K562 (cell line): ENCODE data around the gene ZNF669. TPM values are rescaled to one million over a fixed set of nuclear protein-coding genes. Genes with fewer than 3 reads are reported as not detected.
A peak's percentile ranks its signal among the peaks of the same experiment; 100 is the strongest.

Experiments used
- ERF ChIP-seq: fragments of 450-650 bp; formaldehyde crosslinking; IDR thresholded peaks from 2 replicates; pipeline ENCODE4 v1.4.0; 2020; ENCODE audit warnings: mild to moderate bottlenecking, mixed read lengths
- ETS2 ChIP-seq: IDR thresholded peaks from 2 replicates; pipeline ENCODE4 v1.6.1; 2016; ENCODE audit warnings: borderline replicate concordance, missing genetic modification characterization, mild to moderate bottlenecking, moderate library complexity, missing compliant biosample characterization; ENCODE audit not compliant: poor library complexity, severe bottlenecking
- EZH2 ChIP-seq: IDR thresholded peaks from 2 replicates; pipeline ENCODE4 v1.6.1; 2012; ENCODE audit warnings: low read depth, mild to moderate bottlenecking, inconsistent platforms, low read length, borderline replicate concordance
- FUS ChIP-seq: fragments of 200-400 bp; formaldehyde crosslinking; optimal IDR thresholded peaks from 2 replicates; pipeline ENCODE3; 2017; ENCODE audit warnings: low read depth, low read length
- GATA2 ChIP-seq: sonication (generic); formaldehyde crosslinking; IDR thresholded peaks from 2 replicates; pipeline ENCODE4 v1.4.0; 2020; ENCODE audit warnings: mild to moderate bottlenecking, missing genetic modification reagents
- HMBOX1 ChIP-seq: sonication (generic); IDR thresholded peaks from 2 replicates; pipeline ENCODE4 v1.6.1; 2016
- ILF3 ChIP-seq: fragments of 450-650 bp; IDR thresholded peaks from 2 replicates; pipeline ENCODE4 v1.6.1; 2018; ENCODE audit warnings: antibody characterized with exemption, mild to moderate bottlenecking, moderate library complexity, borderline replicate concordance
- NR3C1 ChIP-seq: sonication (generic); formaldehyde crosslinking; IDR thresholded peaks from 2 replicates; pipeline ENCODE4 v1.8.1; 2022; ENCODE audit warnings: missing genetic modification reagents
- POU5F1 ChIP-seq: fragments of 150-350 bp; IDR thresholded peaks from 2 replicates; pipeline ENCODE4 v1.6.1; 2014; ENCODE audit warnings: borderline replicate concordance, low read length, low read depth, mild to moderate bottlenecking; ENCODE audit not compliant: partially characterized antibody
- SRSF7 ChIP-seq: fragments of 200-400 bp; formaldehyde crosslinking; optimal IDR thresholded peaks from 2 replicates; pipeline ENCODE3; 2017; ENCODE audit warnings: mild to moderate bottlenecking, low read depth, low read length
- TARDBP ChIP-seq: fragments of 450-650 bp; IDR thresholded peaks from 2 replicates; pipeline ENCODE4 v1.6.1; 2016
- TGIF2 ChIP-seq: sonication (generic); formaldehyde crosslinking; IDR thresholded peaks from 2 replicates; pipeline ENCODE4 v1.8.1; 2022; ENCODE audit warnings: mild to moderate bottlenecking, missing genetic modification reagents, moderate library complexity
- ZBTB1 ChIP-seq: sonication (generic); formaldehyde crosslinking; IDR thresholded peaks from 2 replicates; pipeline ENCODE4 v1.8.1; 2023; ENCODE audit warnings: missing genetic modification reagents, low read depth, mild to moderate bottlenecking, borderline replicate concordance
- ZEB2 ChIP-seq: fragments of 450-650 bp; IDR thresholded peaks from 2 replicates; pipeline ENCODE4 v1.6.1; 2016
- ZMIZ1 ChIP-seq, 2 experiments: fragments of 150-350 bp in 1 of 2; IDR thresholded peaks; 2 replicates each; pipeline ENCODE4 v1.6.1; 2012 to 2016; ENCODE audit warnings: low read depth in 2 of 2, low read length in 2 of 2, mild to moderate bottlenecking in 1 of 2, moderate library complexity in 1 of 2
- polyA plus RNA-seq, 8 experiments: library from polyadenylated mRNA; depleted of rRNA in 4 of 8; stranded (reverse) in 5 of 8; unstranded in 3 of 8; fragments of >200 nt; fragmentation: Nextera tagmentation in 2 of 8; fragmentation: Illumina TruSeq in 1 of 8; extraction: Ambion mirVana in 2 of 8; extraction: Trizol in 1 of 8; gene quantifications; 2 replicates each; pipeline versions ENCODE4 v1.2.1 to v1.2.3, GENCODE V29; 2011 to 2014; ENCODE audit warnings: inconsistent platforms in 1 of 8, missing spikeins in 1 of 8
- total RNA-seq, 7 experiments: library from RNA; depleted of rRNA in 6 of 7; stranded (reverse); fragments of >200 nt in 6 of 7; fragmentation: Illumina TruSeq in 2 of 7; extraction: Trizol in 2 of 7; gene quantifications; 2 replicates each; pipeline versions ENCODE4 v1.2.1 to v1.2.3, GENCODE V29; 2011 to 2021; ENCODE audit warnings: low replicate concordance in 1 of 7
- TF ChIP-seq, protein P1 (sequence below): fragments of 450-650 bp; IDR thresholded peaks from 2 replicates; pipeline ENCODE4 v1.6.1; 2017; ENCODE audit warnings: mild to moderate bottlenecking, moderate library complexity
- TF ChIP-seq, protein P2 (sequence below): fragments of 150-350 bp; IDR thresholded peaks from 2 replicates; pipeline ENCODE4 v1.6.1; 2014; ENCODE audit warnings: low read depth, mild to moderate bottlenecking, low read length, borderline replicate concordance

The ZNF669 gene
- total and polyA plus RNA-seq, 9 of the 15 experiments (the other 6 are each of a cell fraction or from before 2014, with no cell fraction given) = 5.3 to 18.3 (median 10.2) TPM

DNA sequence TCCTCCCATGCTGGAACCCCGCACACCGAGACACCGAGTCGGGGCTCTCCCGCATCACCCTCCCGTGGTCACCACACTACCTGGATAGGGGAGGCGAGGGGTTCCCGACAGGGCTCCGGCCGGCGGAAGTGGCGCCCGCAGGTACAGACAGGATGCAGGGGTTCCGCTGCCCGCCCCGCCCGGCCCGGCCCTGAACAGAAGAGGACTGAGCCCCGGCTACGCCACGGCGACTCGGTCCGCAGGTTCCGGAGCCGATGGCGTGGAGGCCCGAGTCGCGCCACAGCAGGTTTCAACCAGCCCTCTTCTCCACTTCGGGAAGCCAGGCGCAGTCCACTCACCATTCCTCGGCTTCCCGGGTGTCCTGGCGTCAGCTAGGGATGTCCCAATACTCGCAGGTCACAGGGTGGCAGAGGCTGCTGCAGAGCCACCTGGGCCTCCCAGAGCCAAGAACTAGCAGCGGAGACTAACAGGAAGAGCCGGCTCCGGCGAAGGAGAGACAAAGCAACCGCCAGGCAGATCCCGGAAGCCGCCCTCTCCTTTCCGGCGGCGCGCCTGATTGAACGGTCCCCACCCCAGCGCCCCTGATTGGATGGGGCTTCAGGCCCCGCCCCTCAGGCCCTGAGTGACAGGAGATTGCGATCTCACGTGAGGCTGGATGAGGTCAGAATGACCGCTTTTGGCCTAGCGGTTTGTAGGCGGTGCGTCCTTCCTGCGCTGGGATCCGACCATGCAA is at the start of gene ZNF669 (continued):
- TF ChIP-seq TARDBP = no peak
- peak; percentile 69; the same call in 1 of the 2 replicates for TF ChIP-seq ZEB2
- no peak for TF ChIP-seq POU5F1
- TF ChIP-seq ERF (CRISPR knock-in tag) = no peak
- TF ChIP-seq HMBOX1 = no peak
- peak in 1 of 2 experiments; percentile 21; a peak in 1 of 4 replicates for TF ChIP-seq ZMIZ1 (IDR thresholded peaks at IDR 0.05; ENCODE audit: low read depth in 2 of 2, low read length in 2 of 2)
- peak; percentile 96 for TF ChIP-seq GATA2 (CRISPR knock-in tag)
- no peak for TF ChIP-seq FUS
- TF ChIP-seq, protein P1, sequence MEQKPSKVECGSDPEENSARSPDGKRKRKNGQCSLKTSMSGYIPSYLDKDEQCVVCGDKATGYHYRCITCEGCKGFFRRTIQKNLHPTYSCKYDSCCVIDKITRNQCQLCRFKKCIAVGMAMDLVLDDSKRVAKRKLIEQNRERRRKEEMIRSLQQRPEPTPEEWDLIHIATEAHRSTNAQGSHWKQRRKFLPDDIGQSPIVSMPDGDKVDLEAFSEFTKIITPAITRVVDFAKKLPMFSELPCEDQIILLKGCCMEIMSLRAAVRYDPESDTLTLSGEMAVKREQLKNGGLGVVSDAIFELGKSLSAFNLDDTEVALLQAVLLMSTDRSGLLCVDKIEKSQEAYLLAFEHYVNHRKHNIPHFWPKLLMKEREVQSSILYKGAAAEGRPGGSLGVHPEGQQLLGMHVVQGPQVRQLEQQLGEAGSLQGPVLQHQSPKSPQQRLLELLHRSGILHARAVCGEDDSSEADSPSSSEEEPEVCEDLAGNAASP = no peak
- no peak for TF ChIP-seq SRSF7
- no peak for TF ChIP-seq TGIF2 (CRISPR knock-in tag)
- no peak for TF ChIP-seq EZH2
- TF ChIP-seq ILF3 = no peak
- TF ChIP-seq ETS2 = no peak
- no peak; the same call in 1 of the 2 replicates for TF ChIP-seq ZBTB1 (CRISPR knock-in tag)
- no peak for TF ChIP-seq NR3C1 (CRISPR knock-in tag)
- TF ChIP-seq, protein P2, sequence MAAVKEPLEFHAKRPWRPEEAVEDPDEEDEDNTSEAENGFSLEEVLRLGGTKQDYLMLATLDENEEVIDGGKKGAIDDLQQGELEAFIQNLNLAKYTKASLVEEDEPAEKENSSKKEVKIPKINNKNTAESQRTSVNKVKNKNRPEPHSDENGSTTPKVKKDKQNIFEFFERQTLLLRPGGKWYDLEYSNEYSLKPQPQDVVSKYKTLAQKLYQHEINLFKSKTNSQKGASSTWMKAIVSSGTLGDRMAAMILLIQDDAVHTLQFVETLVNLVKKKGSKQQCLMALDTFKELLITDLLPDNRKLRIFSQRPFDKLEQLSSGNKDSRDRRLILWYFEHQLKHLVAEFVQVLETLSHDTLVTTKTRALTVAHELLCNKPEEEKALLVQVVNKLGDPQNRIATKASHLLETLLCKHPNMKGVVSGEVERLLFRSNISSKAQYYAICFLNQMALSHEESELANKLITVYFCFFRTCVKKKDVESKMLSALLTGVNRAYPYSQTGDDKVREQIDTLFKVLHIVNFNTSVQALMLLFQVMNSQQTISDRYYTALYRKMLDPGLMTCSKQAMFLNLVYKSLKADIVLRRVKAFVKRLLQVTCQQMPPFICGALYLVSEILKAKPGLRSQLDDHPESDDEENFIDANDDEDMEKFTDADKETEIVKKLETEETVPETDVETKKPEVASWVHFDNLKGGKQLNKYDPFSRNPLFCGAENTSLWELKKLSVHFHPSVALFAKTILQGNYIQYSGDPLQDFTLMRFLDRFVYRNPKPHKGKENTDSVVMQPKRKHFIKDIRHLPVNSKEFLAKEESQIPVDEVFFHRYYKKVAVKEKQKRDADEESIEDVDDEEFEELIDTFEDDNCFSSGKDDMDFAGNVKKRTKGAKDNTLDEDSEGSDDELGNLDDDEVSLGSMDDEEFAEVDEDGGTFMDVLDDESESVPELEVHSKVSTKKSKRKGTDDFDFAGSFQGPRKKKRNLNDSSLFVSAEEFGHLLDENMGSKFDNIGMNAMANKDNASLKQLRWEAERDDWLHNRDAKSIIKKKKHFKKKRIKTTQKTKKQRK = no peak
